ENCODE data around the gene EPHA4. TPM values are rescaled to one million over a fixed set of nuclear protein-coding genes. Genes with fewer than 3 reads are reported as not detected.

EPHA4 gene
- polyA plus RNA-seq, 1 donor (not counting 4 experiments of a cell fraction or from before 2014, with no cell fraction given) = 9.0 TPM

DNA sequence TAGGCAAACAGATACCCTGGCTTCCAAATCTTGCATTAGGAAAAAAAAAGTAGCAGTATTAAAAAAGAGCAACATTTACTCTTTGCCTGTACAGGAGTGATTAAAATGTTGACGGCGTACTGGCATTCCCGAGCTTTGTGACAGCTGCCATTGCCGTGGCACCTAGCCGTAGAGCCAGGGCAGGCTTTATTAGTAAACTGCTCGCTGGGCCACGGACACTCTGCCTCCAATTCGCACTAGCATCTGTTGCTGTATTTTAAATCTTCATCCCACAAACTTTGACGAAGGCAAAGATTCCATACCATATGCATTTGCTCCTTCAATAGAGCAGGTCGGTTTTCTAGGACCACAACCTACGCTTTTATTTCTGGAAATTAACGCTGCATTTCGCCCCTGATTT, 44.5 kb upstream of the EPHA4 start:
- H3K4me2 ChIP-seq (ENCODE audit: control insufficient read depth, extremely low read depth, insufficient read depth, low read depth, low read length) = no peak overlapping the region

DNA sequence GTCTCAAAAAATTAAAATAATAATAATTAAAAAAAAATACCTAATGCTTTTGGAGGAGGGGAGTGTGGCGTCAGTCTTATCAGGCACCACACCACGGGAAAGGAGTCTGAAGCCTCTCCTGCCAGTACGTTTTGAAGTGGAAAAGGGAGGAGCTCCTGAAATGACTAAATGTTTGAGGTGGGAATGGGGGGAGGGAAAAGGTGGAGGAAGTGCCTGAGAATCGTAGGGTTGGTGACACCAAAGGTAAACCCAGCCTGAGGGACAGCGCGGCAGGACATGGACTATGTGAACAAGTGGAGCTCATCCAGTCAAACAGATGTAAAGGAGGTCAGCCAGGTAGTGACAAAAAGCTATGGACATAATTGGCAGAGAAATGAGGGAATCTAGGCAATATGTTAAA, 42.2 kb upstream of the EPHA4 start:
- Histone ChIP-seq H4K20me1 (ENCODE audit: control insufficient read depth, extremely low read depth, insufficient read depth, low read length) (no peaks in the 10 kb centered on the region), H3K9me1 (ENCODE audit: control insufficient read depth, extremely low read depth, insufficient read depth, low read length) (no peaks in the 10 kb centered on the region), H3K9ac (ENCODE audit: control insufficient read depth, extremely low read depth, insufficient read depth, low read length) (no peak overlapping the region), H3K9me3 (ENCODE audit: control insufficient read depth, low read depth, low read length) (no peaks in the 10 kb centered on the region), H3K4me2 (ENCODE audit: control insufficient read depth, extremely low read depth, insufficient read depth, low read depth, low read length) (no peak overlapping the region), H3K4me1 (ENCODE audit: control insufficient read depth, extremely low read depth, insufficient read depth, low read length) (no peaks in the 10 kb centered on the region), H3K27me3 (ENCODE audit: control insufficient read depth, extremely low read depth, insufficient read depth, low read length) (no peaks in the 10 kb centered on the region), H3K4me3 (ENCODE audit: control insufficient read depth in 2 of 3, extremely low read depth in 1 of 3, insufficient read depth in 2 of 3, low read depth in 1 of 3, low read length in 3 of 3) (no peak overlapping the region), H2AFZ (ENCODE audit: control insufficient read depth, low read length) (no peak overlapping the region), H3K27ac (ENCODE audit: control insufficient read depth, insufficient read depth, low read length) (no peak overlapping the region), H3K79me2 (ENCODE audit: control insufficient read depth, insufficient read depth, low read length) (no peaks in the 10 kb centered on the region), H3K36me3 (ENCODE audit: control insufficient read depth in 2 of 2, extremely low read depth in 1 of 2, insufficient read depth in 2 of 2, low read length in 2 of 2) (no peaks in the 10 kb centered on the region)
- DNase-seq (ENCODE audit: low read depth, low spot score) = no peak
- dilution Hi-C loops (cut with MboI; ENCODE audit: extremely low pct_ligation_motif_present, low sequenced_read_pairs) = no loop called here
- no peak for FAIRE-seq
- TF ChIP-seq CTCF (optimal IDR thresholded peaks at IDR 0.05 in 1 of 3, IDR thresholded peaks at IDR 0.05 in 1 of 3, conservative IDR thresholded peaks at IDR 0.05 in 1 of 3; ENCODE audit: extremely low read depth in 1 of 3, insufficient read depth in 2 of 3, low read length in 3 of 3) (no peak), EZH2 (IDR thresholded peaks at IDR 0.05; ENCODE audit: low read length) (no peak)

More for the DNA sequence above, 44.5 kb upstream of the EPHA4 start:
- Histone ChIP-seq H3K9ac (ENCODE audit: control insufficient read depth, extremely low read depth, insufficient read depth, low read length) (no peak overlapping the region), H3K9me3 (ENCODE audit: control insufficient read depth, low read depth, low read length) (no peaks in the 10 kb centered on the region), H3K27ac (ENCODE audit: control insufficient read depth, insufficient read depth, low read length) (no peak overlapping the region), H4K20me1 (ENCODE audit: control insufficient read depth, extremely low read depth, insufficient read depth, low read length) (no peaks in the 10 kb centered on the region), H3K79me2 (ENCODE audit: control insufficient read depth, insufficient read depth, low read length) (no peaks in the 10 kb centered on the region), H2AFZ (ENCODE audit: control insufficient read depth, low read length) (no peak overlapping the region), H3K4me3 (ENCODE audit: control insufficient read depth in 2 of 3, extremely low read depth in 1 of 3, insufficient read depth in 2 of 3, low read depth in 1 of 3, low read length in 3 of 3) (no peak overlapping the region), H3K9me1 (ENCODE audit: control insufficient read depth, extremely low read depth, insufficient read depth, low read length) (no peaks in the 10 kb centered on the region), H3K27me3 (ENCODE audit: control insufficient read depth, extremely low read depth, insufficient read depth, low read length) (no peaks in the 10 kb centered on the region), H3K36me3 (ENCODE audit: control insufficient read depth in 2 of 2, extremely low read depth in 1 of 2, insufficient read depth in 2 of 2, low read length in 2 of 2) (no peaks in the 10 kb centered on the region), H3K4me1 (ENCODE audit: control insufficient read depth, extremely low read depth, insufficient read depth, low read length) (no peaks in the 10 kb centered on the region)
- dilution Hi-C loops (cut with MboI; ENCODE audit: extremely low pct_ligation_motif_present, low sequenced_read_pairs) = no loop called here
- TF ChIP-seq CTCF (optimal IDR thresholded peaks at IDR 0.05 in 1 of 3, IDR thresholded peaks at IDR 0.05 in 1 of 3, conservative IDR thresholded peaks at IDR 0.05 in 1 of 3; ENCODE audit: extremely low read depth in 1 of 3, insufficient read depth in 2 of 3, low read length in 3 of 3) (no peak), EZH2 (IDR thresholded peaks at IDR 0.05; ENCODE audit: low read length) (no peak)
- DNase-seq (ENCODE audit: low read depth, low spot score) (no peak), FAIRE-seq (no peak)

Data from keratinocyte (primary cell).